ENCODE measurements around the gene DOLPP1.
"Not testable (repeated sequence)": the region's sequence is repeated elsewhere in the genome, so short reads cannot be mapped to it uniquely, and the experiment has no call there.

Gene DOLPP1, protein sequence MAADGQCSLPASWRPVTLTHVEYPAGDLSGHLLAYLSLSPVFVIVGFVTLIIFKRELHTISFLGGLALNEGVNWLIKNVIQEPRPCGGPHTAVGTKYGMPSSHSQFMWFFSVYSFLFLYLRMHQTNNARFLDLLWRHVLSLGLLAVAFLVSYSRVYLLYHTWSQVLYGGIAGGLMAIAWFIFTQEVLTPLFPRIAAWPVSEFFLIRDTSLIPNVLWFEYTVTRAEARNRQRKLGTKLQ

DNA sequence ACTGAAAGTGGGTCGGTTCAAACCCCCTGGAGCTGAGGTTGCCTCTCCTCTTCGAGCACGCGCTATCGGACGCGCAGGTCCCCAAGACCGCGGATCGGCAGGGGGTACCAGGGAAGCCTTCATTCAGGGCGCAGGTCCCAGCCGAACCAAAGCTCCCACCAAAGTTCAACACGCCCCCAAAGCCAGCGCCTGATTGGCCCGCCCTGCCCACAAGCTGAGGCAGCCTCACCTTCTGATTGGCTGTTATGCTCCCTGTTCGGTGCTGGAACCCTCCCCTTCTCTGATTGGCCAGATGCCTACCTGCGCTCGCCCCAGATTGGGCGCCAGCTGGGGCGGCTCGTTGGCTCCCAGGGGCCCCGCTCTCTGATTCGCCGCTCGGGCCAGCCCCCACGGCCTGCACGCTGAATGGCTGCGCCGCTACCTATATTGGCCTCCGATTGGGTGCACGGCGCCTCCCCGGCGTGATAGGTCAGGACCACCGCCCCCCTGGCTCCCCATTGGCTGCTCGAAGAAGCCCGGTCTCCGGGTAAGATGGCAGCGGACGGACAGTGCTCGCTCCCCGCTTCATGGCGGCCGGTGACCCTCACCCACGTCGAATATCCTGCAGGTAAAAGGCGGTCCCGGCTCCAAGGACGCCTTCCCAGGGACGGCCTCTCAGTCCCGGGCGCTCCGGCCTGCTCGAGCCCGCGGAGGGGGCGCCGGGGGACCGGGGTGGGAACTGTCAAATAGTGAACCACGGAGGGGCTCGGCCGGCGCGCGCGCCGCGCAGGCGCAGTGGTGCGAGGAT is at the start of gene DOLPP1:
TSS of gene DOLPP1 (plus strand) at position 511 of the 787 bp plus-strand sequence. CDS start at position 532, 21 bp downstream.
- DNase-seq, result peak; percentile 100

DNA sequence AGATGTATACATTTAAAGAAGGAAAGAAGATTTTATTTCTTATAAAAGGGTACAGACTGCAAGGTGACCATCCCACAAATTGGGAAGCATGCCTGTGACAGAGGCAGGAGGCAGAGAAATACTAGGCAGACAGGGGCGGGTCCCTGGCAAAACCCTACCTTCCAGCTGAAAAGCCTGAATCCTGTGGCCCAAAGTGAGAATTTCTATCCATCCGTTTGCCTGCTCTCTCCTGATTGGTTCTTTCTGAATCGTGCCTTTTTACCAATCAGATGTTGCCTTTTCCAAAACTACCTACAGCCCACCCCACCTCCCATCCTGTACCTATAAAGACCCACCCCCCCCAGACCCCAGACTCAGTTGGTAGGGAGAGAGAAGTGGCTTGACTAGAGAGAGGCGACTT is 49.4 kb upstream of the DOLPP1 start:
- DNase-seq, result no peak

DNA sequence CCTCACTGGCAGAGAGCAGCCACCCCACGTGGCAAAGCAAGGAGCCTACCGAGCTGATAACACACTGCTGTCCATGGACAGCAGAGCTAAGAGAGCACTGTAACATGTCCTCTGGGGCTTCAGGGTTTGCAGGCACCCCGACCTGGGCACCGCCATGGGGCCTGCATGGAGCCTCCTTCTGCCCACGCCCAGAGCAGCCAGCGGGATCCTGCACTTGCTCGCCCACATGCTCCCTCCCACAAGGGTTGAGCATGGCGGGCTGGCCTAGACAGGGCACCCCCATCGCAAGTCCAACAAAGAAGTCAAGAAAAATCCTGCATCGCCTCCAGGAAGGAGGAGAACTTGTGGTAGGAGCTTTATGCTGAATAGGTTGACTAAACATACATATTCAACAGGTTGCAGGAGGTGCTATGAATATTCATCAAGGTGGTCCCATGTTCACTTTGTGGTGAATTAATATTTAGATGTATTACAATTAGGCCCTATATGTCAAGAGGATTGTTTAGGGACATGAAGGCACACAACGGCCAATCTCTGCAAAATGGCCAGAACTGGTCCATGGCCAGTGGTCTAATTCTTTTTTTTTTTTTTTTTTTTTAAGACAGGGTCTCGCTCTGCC is 48.3 kb upstream of the DOLPP1 start:
- DNase-seq, result no peak

GRCh38 chr9:129033216-129033615 is 47.7 kb upstream of the DOLPP1 start:
- DNase-seq, result no peak

DNA sequence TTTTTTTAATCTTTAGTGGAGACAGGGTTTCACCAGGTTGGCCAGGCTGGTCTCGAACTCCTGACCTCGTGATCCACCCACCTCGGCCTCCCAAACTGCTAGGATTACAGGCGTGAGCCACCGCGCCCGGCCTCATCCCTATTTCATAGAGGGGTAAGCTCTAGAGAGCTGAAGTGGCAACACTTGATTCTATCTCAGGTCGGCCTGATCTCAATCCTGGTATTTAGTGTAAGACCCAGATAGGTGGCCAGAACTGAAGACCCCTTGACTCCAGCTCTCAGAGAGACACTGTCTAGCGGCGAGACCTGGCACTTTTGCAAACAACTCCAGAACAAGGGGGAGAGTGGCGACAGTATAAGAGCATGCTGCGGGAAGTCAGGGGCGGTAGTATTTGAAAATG is 45.1 kb upstream of the DOLPP1 start:
- DNase-seq, result not testable (repeated sequence)

DNA sequence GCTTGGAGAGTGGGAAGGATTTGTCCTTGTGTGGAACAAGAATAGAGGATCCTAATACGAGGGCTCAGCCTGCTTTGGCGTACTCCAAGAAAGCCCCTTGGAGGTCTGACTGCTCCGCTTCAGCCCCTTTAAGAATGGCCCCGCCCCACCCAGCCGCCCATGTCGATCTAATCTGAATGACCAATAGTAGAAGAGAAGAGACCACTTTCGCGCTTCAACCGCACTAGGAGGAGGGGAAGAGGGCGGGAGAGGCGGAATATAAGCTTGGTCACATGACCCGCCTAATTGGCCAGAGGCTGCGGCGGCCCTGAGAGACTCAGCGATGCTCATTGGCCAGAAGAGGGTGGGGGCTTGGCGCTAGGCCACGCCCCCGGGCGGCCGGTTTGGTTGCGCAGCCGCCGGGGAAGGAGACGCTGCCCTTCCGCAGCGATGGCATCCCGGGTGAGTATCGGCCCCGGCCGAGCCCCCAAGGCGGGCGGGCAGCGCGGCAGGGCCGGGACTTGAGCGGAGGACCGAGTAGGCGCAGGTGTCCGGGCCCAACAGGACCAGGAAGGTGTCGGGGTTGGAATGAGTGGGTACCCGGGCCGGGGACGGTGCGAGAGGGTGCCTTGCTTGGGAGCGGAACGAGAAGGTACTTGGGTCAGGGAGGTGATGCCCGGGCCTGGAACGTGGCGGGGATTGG is 44.5 kb upstream of the DOLPP1 start, which contains the start of gene MIGA2:
TSS of gene MIGA2 (plus strand) at position 386 of the 682 bp plus-strand sequence. CDS start 3,969 bp downstream, outside the sequence.
- peak; percentile 98 for DNase-seq

DNA sequence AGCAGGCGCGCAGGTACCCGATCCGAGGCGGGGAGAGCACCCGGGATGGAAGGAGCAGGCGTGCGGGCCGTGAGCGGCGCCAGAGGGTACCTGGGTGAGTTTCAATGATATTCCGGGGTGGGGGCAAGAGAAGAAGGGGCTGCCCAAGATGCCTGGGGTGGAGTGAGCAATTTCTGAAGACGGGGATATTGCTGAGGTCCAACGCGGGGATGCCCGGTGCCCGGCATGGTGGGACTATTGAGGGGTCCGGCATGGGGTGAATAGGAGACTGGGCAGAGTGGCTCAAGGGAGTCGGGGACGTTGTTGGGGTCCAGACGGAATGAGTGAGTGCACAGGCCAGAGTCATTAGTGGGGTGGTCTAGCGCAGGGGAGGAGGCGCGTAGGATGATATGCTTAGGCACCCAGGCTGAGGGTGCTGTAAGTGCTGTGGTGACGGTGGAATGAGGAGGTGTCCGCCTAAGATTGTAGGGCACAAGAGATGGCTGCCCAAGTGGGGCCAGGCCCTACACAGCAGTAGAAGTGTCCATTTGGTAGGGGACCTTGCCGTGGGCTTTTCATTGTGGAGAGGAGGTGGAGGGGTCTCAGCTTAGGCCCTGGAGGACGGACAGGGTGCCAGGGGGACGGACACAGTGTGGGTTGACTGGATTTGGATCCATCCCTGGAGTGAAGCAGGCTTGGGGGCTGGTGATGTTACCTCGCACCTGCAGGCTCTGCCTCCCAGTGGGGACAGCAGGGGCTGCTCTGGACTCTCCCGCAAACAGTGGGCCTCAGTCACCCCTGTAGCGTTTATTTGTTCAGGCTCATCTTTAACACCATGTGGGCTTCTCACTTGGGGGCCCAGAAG is 43.8 kb upstream of the DOLPP1 start:
- DNase-seq, result no peak

GRCh38 chr9:129037767-129038098 is 43.2 kb upstream of the DOLPP1 start:
- no peak for DNase-seq

GRCh38 chr9:129038109-129038852 is 42.6 kb upstream of the DOLPP1 start:
- no peak for DNase-seq

DNA sequence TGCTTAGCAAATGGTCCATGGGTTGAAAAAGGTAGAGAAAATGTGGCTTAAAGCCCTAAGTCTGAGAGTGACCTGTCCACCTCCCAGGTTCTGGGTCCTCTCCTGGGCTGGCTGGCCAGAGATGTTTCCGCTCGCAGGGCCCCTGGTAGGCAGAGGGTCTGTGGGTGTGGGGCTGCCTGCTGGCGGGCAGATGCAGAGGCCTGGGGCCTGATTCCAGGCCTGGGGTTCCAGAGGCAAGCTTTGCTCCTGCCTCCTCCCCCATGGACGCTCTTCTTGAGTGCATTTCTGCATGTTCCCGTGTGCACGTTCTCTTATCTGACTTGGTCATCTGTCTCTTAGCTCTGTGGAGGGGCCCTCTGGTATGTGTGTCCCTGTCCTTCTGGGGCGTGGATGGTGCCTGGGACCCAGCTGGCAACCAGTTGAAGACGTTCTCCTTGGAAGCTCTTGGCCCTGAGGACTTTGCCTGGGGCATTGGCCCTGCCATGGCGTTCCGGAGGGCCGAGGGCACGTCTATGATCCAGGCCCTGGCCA is 40.7 kb upstream of the DOLPP1 start:
- no peak for DNase-seq

DNA sequence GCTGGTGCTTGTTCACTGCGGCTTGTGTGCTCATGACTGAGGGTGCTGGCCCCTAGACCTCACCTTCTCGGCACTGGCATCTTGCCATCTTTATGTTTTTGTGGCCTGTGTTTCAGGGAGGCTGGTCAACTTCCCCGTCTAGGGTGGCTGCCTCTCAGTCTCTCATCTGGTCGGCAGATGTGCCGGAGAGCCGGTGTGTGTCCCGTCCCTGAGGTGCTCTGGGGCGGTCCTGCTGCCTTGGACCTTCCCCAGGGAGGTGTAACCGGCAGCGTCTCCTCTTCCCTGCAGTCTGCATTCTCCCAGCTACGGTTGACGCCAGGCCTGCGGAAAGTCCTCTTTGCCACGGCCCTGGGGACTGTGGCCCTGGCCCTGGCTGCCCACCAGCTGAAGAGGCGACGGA is 38.9 kb upstream of the DOLPP1 start:
- DNase-seq, result no peak

- DNase-seq, result no peak
Observed at GRCh38 chr9:129052592-129052991, 28.3 kb upstream of the DOLPP1 start.

DNA sequence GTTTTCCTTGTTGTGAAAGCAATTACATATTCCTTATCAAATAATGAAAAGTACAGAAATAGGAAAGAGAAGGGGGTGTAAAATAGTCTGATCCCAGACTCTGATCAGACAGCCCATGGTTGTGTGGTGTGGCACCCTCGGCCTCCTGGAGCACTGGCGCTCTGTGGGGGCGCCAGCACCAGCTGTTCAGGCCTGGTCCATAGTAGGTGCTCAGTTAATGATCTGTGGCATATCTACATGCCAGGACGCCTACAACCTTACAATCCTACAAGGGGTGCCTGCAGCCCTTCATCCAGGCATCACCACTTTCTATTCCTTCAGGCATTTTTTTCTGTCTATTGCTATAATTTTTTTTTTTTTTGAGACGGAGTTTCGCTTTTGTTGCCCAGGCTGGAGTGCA is 27.9 kb upstream of the DOLPP1 start:
- no peak for DNase-seq

GRCh38 chr9:129054163-129054851 is 26.6 kb upstream of the DOLPP1 start:
- no peak for DNase-seq

DNA sequence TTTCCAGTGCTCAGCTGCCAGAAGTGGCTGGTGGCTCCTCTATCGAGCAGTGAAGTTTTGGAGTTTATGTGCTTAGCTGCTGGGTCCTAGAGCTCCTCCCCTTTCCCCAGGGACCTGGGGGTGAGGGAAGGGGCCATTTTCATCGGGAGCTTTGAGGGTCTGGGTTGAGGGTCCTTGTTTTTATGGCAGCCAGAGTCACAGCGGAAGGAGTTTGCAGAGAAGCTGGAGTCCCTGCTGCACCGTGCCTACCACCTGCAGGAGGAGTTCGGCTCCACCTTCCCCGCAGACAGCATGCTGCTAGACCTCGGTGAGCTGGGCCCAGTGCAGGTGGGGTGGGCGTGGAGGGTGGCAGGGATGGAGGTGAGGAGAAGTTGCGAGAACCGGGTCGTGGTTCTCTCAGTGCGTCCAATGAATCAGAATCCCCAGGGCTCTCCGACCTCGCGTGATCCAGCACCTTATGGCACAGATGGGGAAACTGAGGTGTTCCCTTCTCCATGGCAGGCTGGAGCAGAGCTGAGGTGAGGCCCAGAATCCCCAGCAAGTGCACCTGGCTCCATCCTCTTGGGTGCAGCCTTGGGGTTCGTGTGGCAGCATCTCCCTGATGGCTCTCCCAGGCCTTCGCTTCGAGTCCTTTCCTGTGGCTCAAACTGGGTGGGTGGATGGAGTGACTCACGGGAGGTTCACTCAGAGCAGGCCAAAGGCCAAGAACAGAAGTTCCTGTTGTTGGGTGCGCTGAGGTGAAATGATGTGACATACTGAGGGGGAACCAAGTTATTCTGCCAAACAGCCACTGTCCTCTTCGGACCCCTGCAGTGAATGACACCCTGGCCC is 21.7 kb upstream of the DOLPP1 start:
- DNase-seq, result no peak

DNA sequence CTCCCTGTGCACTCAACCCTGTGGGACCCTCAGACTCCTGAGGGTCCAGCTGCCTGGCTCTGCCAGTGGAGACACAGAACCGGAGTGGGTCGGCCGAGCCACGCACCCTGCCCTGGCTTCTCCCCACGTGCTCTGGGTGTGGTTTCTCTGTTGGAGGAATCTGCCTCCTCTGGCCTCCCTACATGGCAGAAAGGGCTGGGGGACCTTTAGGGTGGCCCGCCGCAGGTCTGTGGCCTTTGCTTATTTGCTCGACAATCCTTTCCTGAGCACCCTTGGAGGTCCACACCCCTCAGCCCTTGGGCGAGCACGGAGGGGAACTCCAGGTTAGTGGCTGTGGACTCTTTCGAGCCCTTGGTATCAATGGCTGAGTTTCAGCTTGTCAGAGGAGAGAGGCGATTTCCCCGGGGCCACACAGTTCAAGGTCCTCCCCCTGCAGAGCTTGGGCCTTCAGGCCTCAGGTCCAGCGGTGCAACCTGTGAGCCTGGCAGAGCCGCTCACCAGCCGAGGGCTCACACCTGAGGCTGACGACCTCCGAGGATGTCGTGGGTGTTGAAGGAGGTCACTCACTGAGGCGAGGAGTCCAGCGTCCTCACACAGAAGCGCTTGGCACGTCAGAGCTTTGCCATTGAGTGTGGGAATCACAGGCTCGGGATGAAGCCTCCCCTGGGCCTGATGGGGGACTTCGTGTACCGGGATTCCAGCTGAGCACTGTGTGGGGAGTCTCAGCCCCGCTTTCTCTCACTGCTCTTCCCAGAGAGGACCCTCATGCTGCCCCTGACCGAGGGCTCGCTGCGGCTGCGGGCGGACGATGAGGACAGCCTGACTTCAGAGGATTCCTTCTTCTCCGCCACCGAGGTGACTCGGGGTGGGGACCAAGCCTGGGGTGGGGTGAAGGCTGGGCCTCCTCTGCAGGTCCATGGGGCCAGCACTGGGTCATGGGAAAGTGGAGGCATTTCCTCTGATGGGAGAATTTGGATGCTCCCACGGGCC is 20.8 kb upstream of the DOLPP1 start:
- DNase-seq, result no peak

DNA sequence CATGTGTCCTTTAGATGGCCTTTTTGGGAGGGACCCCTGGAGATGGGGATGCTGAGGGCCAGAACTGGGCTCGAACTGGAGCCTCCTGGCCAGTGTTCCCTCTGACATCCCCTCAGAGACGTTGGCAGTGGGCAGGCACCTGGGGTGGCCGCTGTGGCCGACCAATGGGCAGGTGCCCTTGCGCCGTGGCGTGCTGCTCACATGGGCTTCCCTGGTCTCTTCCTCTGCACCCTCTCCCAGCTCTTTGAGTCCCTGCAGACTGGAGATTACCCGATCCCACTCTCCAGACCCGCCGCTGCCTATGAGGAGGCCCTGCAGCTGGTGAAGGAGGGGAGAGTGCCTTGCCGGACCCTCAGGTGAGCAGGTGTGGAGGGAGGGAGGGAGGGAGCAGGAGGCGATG is 19.9 kb upstream of the DOLPP1 start:
- DNase-seq, result no peak

DNA sequence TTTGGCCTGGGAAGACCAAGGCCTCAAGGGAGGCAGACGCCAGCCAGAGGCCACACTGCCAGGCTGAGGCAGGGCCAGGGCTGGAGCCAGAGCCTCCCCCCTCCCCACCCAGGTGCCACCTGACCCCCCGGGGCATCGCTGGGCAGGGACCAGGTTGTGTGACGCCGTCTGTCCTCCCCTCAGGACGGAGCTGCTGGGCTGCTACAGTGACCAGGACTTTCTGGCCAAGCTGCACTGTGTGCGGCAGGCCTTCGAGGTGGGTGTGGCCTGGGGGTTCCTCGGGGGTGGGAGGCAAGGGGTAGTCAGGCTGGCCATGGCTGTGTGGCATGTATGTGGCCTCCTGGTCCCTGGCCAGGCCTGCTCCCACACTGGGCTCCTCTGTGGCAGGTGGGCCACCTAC is 17.9 kb upstream of the DOLPP1 start:
- DNase-seq, result no peak

DNA sequence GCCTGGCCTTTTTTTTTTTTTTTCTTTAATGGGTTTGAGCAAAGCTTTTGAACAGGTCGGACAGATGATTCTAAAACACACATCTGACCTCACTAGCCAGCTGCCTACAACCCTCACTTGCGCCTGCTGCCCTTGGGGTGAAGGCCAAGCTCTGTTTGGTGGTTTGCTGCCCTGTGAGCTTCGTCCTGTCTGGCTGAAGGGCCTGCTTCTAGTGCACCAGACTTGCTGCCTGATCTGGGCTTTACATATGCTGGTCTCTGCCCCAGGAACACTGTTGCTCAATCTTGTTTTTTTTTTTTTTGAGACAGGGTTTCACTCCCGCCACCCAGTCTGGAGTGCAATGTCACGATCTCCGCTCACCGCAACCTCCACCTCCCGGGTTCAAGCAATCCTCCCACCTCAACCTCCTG is 16.4 kb upstream of the DOLPP1 start:
- no peak for DNase-seq
